NCI-H748 (cell line): ENCODE measurements around the gene IRF5.
"Not testable (repeated sequence)": the region's sequence is repeated elsewhere in the genome, so short reads cannot be mapped to it uniquely, and the experiment has no call there.

Experiments used
- DNase-seq: peaks from one replicate; lab custom pipeline; 2025; ENCODE audit not compliant: unreplicated experiment; lab: John Stamatoyannopoulos, UW

IRF5 gene

DNA sequence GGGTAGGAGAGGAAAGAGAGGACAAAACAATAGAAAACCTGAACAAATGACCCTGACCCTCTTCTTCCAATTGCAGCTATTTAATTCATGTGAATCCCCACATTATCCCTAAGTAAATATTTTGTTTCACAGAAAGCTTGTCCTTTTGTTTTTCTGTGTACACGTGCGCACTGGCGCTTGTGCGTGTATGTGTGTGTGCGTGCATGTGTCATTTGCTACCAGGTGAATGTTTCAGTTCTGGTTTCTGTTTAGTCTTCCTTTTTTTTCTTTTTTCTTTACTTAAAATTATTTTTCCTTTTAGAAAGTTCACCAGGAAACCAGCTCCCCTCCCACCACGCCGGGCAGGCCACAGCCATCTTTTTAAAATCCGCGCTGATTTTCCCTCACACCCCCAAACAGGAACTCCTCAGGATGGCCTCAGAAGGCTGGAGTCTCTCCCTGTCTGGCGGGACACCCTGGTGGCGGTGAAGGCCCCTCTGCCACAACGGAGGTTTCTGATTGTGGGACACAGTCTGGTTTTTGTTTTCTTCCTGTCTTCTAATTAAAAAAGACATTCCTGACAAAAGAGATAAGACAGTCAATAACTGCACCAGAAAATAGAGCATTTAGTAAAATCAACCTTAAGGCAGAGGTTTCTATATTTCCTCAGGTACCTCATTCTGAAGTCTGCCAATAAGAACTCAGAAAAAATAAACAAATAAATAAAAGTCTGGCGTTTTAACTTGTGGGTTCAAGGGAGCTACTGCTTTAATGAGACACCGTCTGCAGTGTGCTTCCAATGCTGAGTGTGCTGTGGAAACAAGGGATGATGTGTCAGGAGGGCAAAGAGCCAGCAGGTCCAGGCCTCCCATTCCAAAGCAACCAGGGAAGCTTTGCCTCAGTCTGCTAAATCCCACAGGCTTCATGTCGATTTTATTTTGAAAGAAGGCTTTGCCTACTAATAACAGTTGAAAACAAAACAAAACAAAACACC lies 17.4 kb downstream of the IRF5 start:
- peak; percentile 85 for DNase-seq

DNA sequence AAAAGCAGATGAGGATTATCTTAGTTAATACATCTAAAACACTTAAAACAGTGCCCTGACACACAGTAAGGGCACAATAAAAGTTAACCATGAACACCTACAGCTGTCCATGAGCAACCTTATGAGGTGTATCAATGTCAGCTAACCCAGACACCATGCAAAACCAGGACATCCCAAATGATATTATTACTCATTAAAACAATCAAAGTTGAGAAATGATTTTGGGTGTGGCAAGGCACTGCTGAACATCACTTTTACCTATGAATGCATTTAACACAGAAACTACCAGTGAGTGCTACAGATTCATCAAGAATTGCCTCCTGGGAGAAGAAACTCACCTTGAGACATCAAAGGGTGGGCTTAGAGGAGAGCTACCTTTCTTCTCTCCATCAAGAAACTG lies 18.3 kb downstream of the IRF5 start:
- no peak for DNase-seq

DNA sequence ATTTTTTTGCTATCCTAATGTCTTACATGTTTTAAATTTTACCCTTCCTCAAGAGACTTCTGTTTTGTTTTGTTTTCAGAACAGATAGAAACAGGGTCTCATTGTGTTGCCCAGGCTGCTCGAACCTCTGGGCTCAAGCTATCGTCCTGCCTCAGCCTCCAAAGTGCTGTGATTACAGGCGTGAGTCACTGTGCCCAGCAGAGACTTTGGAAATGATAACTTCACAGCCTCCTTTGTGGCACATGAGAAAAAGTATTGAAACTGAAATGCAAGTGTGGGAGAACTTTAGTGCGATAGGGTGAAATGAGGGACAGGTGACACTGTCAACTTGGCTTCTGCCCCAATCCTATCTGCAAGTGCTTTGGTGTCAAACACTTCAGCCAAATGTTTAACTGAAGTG lies 21.6 kb downstream of the IRF5 start:
- no peak for DNase-seq

DNA sequence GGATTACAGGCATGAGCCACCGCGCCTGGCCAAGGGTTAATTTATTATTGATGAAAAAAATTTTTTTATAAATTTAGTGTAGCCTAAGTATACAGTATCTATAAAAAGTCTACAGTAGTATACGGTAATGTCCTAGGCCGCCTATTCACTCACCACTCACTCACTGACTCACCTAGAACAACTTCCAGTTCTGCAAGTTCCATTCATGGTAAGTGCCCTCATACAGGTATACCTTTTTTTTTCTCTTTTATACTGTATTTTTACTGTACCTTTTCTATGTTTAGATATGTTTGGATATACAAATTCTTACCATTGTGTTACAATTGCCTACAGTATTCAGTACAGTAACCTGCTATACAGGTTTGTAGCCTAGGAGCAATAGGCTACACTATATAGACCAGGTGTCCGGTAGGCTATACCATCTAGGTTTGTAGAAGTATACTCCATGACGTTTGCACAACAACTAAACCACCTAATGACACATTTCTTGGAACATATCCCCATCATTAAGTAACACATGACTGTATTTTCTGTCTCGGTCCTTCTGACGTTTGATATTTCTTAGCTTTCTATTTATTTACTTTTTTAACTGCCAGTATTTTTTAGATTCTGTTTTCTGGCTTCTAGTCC lies 23.4 kb downstream of the IRF5 start:
- no peak for DNase-seq

DNA sequence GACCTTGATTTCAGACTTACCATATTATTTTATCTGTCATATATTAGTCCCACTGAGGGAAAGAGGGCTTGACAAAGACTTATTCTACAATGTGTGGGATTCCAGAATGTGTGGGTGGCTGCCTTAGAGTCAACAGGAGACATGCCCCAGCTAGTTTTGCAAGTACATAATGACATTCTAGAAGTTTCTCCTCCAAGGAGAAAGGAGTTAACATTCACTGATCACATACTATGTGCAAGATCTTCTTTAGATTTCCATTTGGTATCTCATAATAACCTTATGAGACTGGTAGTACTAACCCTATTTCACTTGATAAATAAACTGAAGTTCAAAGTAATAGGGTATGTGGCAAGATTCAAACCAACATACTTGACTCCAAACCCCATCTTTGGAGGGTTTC lies 25.2 kb downstream of the IRF5 start:
- no peak for DNase-seq

DNA sequence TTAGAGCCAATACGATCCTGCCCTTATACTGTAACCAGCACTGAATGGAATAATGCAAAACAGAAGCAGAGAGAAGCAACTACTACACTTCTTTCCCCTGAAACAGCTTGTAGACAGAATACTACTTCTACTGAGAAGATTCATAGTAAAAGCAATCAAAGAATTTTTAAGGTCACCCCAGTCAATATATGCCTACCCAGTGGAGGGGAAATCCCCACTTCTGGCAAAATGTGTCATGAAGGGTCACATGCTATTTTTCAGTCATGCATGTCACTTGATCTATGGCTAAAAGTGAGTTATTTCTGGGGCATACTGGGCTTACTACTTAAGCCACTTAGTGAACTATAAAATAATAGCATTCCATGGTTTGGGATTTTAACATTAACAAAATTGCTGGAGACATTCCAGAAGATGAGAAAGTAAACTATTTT lies 25.6 kb downstream of the IRF5 start:
- DNase-seq: no peak

DNA sequence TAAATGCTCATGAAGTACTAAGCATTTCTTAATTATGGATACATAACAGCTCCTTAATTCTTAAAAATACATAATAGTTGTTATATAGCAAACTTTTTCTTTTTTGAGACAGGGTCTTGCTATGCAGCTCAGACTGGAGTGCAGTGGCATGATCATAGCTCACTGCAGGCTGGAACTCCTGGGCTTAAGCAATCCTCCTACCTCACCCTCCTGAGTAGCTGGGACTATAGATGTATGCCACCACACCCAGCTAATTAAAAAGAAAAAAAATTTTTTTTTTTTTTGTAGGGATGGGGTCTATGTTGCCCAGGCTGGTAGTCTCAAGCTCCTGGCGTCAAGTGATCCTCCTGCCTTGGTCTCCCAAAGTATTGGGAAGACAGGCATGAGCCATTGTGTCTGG lies 30.9 kb downstream of the IRF5 start:
- no peak for DNase-seq

DNA sequence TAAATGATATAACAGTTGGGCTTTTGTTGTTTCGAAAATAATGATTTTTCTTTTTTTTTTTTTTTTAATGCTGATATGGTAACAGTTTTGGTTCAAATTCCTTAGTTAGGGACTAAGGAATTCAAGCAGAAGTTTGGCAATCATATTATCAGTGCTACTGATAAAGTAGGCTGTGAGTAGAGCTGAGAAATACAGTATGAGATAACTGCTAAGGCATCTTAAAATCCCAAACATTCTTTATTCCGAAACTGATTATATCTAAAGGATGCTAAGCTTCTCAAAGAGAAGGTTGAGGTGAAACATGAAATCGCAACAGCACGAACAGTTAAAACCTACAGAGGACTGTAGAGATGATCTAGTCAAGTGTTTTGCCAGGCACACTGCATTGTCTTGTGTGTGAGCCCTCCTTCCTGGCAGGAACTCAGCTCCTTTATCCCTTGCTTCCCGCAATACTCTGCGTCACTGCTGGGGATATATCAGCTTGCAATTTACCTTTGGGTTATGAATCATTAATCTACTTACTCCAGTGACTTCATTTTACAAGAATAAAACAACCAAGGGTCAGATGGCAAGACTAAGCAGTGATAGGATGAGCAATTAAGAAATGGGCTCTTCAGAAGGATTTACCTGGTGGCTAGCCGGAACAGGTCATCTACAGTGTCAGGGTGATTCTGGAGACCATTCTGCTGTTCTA lies 36.7 kb downstream of the IRF5 start:
- DNase-seq: no peak

DNA sequence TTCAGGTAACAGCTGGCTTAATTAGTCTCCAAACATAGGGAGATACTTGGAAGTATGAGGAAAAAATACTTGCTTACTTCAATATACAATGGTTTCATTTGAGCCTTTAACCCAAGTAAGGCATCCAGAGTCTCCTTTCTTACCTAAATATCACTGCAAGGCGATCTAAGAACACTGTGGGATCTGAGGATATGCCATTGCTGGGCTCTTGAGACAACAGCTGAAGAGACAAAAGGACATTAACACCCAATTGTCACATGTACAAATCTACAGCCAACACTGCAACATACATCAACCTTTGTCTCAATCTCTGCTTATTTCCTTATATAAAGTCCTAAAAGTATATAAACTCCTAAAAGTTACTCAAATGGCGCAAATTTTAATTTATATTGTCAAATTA lies 44.4 kb downstream of the IRF5 start:
- no peak for DNase-seq

DNA sequence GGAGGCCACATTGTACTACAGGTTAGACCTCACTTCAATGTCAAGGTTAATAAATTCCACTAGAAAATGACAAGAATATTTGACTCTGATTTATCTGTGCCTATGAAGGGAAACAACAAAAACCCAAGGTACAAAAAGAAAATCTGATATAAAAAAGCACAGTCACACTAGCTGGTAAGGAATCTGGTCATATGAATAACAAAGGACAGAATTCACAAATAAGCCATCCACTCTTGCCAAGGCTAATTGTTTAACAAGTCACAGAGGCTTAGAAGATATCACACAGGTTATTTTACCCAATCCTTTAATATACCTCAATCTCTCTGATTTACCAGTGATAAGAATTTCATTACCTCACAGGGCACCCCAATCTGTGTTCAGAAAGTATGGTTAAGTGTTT lies 47.9 kb downstream of the IRF5 start:
- no peak for DNase-seq

DNA sequence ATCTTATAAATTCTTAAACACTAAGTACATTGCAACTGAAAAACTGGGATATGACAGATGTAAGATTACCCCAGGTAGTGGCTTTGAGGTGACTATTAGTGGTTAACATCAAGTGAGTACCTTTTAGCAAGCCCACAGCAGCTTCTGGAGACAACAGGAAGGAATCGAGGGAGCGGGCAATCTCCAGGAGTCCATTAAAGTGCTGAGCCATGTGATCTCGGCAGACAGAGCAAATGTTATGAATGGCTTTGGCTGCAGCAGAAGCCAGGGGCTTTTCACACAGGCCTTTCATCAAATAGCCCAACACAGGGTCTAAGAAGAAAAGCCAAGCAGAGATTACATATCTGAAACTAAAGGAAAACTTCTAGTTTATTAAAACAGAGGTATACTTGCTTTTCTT lies 48.9 kb downstream of the IRF5 start:
- DNase-seq: no peak

DNA sequence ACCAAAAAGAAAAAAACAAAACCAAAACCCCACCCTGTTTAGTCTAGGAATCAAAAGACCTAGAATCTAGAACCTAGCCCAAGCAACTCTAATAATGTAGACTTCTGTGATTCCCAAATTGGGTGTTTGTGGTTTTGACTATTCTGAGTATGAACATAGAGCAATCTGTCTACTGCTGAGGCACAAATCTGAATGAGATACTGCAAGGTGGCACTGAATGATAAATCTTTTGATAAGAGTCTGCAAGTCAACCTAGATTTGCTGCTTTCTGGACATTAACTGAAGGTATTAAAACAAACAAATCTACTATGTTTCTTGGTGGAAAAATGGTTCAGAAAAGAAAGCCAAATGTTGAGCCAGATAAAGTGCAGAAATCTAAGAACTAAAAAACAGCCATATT lies 50.6 kb downstream of the IRF5 start:
- no peak for DNase-seq

DNA sequence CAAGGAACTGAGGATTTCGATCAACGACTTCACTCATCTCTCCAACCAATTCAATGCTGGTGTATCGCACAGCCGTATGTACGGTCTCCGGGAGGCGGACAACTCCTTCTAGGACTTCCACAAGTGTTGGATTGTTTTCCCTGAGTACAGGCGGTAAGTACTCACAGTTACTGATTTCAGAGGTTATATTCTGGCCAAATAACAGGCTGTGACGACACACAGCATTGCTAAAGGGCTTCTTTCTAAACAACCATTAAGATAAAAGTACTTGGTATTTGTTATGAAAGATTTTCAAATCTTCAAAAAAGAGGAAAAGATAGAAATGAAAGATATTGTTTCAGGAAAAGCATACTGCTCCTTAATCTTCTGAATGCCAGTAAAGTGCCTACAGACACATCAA lies 52.2 kb downstream of the IRF5 start:
- DNase-seq: no peak

DNA sequence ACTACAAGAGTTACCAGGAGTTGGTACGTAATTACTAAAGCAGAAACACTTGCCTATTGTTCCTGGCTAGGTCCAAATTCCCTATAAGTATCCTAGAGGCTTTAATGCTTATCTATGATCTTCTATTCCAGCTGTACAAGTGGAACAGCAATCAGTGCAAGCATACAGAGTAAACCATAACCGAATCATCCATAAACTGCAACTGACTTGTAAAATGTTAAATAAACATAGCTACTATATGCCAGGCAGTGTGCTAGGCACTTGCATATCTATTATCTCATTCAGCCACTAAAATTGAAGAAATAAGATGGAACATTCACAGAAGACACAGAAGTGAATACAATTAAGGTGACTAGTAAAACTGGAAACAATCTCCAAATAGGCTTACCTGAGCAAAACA lies 55.7 kb downstream of the IRF5 start:
- DNase-seq: no peak

DNA sequence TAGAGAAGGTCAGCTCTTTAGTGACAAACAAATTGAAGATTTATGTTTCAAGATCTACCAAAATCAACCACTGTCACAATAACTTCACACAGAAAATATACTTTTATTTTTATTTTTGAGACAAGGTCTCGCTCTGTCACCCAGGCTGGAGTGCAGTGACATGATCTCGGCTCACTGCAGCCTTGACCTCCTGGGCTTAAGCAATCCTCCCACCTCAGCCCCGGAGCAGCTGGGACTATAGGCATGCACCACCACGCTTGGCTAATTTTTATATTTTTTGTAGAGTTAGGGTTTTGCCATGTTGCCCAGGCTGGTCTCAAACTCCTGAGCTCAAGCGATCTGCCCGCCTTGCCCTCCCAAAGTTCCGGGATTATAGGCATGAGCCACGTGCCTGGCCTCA lies 56.8 kb downstream of the IRF5 start:
- DNase-seq: not testable (repeated sequence)

DNA sequence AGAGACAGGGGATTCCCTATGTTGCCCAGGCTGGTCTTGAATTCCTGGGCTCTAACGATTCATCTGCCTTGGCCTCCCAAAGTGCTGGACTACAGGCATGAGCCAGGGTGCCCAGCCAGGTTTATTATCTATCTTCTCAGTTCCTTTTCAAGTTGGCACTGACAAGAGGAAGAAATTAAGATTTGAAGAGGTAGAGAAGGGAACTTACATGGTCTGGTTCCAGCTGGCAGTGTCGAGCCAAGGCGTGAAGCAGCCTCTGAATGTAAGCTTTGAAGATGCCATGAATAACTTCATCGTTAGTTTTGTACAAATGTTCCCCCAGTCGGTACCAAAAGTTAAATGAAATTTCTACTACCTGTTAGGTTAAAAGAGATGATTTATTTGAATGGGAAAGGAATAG lies 59.5 kb downstream of the IRF5 start:
- no peak for DNase-seq
